T-helper 17 cell (primary cell): ENCODE data around the gene ATAD3B. TPM values are rescaled to one million over a fixed set of nuclear protein-coding genes. Genes with fewer than 3 reads are reported as not detected.

Experiments
- ATAC-seq: fragments of 150-1000 bp; cut with Tn5 transposase; 2 replicates; pipeline ENCODE4 v1.10.0; 2021; ENCODE audit warnings: mild to moderate bottlenecking, moderate library complexity
- DNase-seq, 3 donors: peaks; one replicate each; pipeline versions ENCODE4 v3.0.0 to v3.0.0-alpha.2; 2020 to 2021
- H3K9me3 ChIP-seq: one replicate; pipeline ENCODE4 v1.7.0; 2013; ENCODE audit warnings: low read length, mild to moderate bottlenecking; ENCODE audit not compliant: control insufficient read depth, poor library complexity, severe bottlenecking
- H3K27ac Mint-ChIP-seq: one replicate; pipeline ENCODE4 v1.8.0; 2022; ENCODE audit warnings: mild to moderate bottlenecking, moderate library complexity, mixed read lengths
- H3K27me3 Mint-ChIP-seq: one replicate; pipeline ENCODE4 v1.8.0; 2022; ENCODE audit warnings: mixed read lengths
- H3K36me3 Mint-ChIP-seq: one replicate; pipeline ENCODE4 v1.8.0; 2022; ENCODE audit warnings: low read depth, mixed read lengths
- H3K4me1 Mint-ChIP-seq: one replicate; pipeline ENCODE4 v1.8.0; 2022; ENCODE audit warnings: mild to moderate bottlenecking, mixed read lengths
- H3K4me3 Mint-ChIP-seq: one replicate; pipeline ENCODE4 v1.8.0; 2022; ENCODE audit warnings: mild to moderate bottlenecking, moderate library complexity, mixed read lengths
- total RNA-seq, 4 donors: library from RNA in 2 of 4; stranded (reverse) in 2 of 4; gene quantifications; one replicate each; pipeline ENCODE4 v1.2.3 and lab custom pipeline; 2022 to 2026

Gene ATAD3B
- total RNA-seq, 2 donors from 2014 or later: 41.7 to 45.1 TPM

DNA sequence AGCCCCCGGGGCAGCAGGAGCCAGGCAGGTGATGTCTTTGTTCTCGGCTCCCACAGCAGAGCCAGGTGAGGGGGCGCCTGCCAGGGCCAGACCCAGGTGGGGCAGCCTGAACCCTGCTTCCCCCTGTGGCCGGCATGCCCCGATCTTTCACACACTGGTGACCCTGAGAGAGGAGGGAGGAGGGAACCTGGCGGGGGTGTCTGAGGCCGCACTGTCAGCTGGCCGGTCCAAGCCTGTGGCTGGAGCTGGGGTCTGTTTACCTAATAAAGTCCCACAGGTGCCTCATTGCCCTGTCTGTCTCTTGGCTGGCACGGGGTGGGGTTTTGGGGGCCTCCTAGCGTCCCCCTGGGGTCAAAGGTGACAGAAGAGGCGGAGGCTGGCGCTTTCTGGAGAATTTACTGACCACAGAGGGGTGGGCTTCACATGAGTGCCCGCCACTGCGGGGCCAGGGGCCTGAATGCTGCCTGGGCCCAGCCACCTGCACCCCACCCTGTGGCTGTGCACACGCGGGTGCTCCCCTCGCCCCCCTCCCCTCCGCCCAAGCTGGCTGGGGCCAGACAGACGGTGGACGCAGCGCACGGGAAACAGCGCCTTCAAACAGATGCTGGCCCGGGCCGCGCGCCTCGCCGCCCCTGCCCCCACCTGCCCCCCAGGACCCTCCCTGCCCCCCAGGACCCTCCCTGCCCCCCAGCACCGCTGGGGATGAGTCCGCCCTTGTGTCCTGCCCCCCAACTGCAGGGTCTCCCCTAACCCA lies 63.0 kb downstream of the ATAD3B start:
- Mint-ChIP-seq H3K27me3 (no peaks in the 10 kb centered on the region), H3K27ac (no peak overlapping the region), H3K4me3 (no peak overlapping the region), H3K4me1 (peaks cover 4% of the 10 kb centered on the region), H3K36me3 (no peaks in the 10 kb centered on the region)
- H3K9me3 ChIP-seq: no peaks in the 10 kb centered on the region
- ATAC-seq (no peak), DNase-seq (no peak)

DNA sequence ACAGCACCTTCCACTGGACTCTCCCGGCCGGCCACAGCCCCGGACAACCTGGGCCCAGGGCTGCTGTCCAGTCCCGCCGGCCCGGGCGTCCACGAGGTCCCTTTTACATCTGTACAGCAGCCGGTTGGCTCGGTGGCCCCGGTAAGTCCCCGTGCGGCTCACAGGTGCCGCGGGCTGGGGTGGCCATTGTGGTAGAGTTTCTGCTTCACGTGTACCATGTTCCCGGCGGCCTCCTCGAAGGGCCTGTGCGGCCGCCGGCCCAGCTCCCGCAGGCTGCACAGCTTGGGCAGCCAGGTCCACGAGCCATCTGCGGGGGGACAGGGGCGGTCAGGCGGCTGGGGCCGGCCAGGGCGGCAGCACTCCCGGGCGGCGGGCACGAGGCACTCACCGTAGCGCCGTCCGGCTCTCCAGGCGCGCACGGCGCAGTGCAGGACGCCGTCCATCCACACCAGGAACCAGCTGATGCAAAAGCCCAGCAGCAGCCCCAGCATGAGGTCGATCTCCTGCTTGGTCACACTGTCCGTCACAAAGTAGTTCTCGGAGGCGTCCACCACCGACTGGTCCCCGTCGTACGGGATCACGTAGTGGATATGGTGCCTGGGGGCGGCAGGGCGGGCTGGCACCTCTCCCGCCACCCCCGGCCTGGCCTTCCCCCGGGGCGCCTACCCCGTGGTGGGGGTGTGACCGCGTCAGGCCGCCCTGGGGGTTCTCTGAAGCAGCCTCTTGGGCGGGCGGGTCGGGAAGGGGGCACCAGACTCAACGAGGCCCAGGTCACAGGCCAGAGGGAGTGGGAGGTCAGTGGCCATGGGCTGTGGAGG lies 63.8 kb downstream of the ATAD3B start:
- ATAC-seq (no peak), DNase-seq (no peak)
- H3K9me3 ChIP-seq: no peaks in the 10 kb centered on the region
- peaks cover 5% of the 10 kb centered on the region for H3K4me1 Mint-ChIP-seq
- H3K4me3 Mint-ChIP-seq: no peak overlapping the region
- no peak overlapping the region for H3K27ac Mint-ChIP-seq
- no peaks in the 10 kb centered on the region for H3K36me3 Mint-ChIP-seq
- H3K27me3 Mint-ChIP-seq: no peaks in the 10 kb centered on the region

DNA sequence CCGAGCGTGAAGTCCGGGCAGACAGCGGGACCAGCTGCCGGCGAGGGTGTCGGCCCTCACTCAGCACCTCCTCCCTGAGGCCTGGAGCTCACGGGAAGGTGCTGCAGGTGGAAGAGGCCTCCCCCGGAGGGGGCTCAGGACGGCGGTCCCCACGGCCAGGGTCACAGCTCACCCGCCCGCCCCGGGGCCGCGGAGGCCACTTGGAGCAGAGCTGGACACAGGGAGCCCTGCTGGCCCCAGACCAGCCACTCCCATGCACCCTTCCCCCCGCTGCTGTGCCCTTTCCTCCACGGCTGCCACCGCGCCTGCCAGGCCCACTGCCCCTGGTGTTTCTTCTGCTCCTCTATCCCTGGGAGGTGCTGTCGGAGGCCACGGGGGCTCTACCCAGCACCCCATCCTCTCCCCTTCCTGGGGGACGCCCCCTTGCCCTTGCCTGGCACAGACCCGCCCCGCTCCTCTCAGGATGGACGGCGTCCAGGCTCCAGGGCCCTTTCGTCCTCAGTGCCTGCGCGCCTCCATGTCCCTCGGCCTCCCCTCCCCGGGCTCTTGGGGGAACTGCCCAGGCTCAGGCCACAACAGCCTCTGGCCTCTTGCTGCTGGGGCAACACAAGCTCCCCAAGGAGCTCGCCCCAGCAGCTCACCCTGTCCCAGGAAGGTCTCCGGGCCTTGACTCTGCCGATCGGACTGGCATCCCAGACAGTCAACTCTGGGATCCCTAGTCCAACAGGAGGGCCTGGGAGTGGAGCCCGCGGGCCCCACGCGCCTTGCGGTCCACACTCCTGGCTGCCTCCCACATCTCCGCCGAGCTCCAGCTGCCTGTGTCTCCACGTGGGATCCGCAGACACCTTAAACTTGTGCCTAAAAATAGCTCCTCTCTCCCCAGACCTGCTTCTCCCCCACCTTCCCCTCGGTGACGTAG lies 64.7 kb downstream of the ATAD3B start:
- peak overlapping the region; percentile 14 for H3K27ac Mint-ChIP-seq
- H3K27me3 Mint-ChIP-seq: no peaks in the 10 kb centered on the region
- ATAC-seq (no peak), DNase-seq (no peak)
- H3K4me3 Mint-ChIP-seq: no peak overlapping the region
- H3K9me3 ChIP-seq: no peaks in the 10 kb centered on the region
- no peaks in the 10 kb centered on the region for H3K36me3 Mint-ChIP-seq
- H3K4me1 Mint-ChIP-seq: peaks cover 5% of the 10 kb centered on the region

DNA sequence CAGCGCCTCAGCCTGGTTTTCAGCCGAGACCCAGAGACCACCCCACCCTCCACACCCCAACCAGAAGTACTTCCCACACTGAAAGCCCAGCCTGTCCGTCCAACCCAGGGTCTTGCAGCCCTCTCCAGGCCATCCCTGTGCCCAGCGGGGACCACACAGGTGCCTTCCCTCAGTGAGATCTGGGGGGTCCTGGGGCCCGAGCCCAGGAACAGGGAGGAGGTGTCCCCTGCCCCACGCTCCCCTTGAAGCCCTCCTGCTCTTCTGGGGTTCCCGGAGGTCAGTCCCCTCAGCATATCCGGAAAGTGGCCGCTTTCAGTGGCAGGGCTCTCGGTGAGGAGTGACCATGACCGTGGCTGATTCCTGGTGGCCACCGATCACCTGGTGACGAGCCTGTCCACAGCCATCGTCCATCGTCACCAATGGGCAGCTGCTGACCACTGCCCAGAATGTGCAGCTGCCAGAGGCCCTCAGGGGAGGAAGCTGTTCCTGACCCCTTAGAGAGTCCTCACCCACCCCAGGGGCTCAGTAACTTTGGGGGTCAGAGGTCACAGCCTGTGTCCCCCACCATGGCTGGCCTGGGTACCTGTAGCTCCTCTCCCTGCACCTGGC lies 65.5 kb downstream of the ATAD3B start:
- Mint-ChIP-seq H3K36me3 (no peaks in the 10 kb centered on the region), H3K27me3 (no peaks in the 10 kb centered on the region), H3K4me3 (no peak overlapping the region), H3K4me1 (peaks cover 5% of the 10 kb centered on the region), H3K27ac (no peak overlapping the region)
- no peak for ATAC-seq
- no peak for DNase-seq
- H3K9me3 ChIP-seq: no peaks in the 10 kb centered on the region

DNA sequence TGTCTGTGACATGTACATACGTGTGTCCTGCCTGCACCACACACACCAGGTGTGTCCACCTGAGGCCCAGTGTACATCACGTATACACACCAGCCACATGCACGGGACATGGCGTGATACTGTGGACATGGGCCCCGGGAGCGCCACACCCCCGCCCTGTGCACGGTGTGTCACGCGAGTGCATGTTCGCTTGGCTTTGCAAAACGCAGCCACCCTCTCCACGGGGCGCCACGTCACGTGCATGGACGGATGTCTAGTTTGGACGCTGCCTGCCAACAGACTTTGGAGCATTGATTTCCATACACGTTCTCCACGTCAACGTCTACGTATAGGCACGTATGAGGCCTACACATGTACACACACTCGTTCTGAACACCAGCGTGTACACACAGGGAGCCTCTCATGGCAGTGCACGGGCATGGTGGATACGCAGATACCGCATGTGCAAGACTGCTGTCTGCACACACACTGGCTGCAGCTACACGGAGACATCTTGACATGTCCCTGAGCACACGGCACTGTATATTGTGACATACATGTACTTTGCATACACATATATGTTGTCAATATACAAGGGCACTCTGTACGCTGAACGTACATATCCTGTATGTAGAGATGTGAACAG lies 66.2 kb downstream of the ATAD3B start:
- H3K9me3 ChIP-seq: no peaks in the 10 kb centered on the region
- Mint-ChIP-seq H3K27ac (no peak overlapping the region), H3K27me3 (no peaks in the 10 kb centered on the region), H3K36me3 (no peaks in the 10 kb centered on the region), H3K4me3 (no peak overlapping the region), H3K4me1 (peaks cover 5% of the 10 kb centered on the region)
- DNase-seq (no peak), ATAC-seq (no peak)

DNA sequence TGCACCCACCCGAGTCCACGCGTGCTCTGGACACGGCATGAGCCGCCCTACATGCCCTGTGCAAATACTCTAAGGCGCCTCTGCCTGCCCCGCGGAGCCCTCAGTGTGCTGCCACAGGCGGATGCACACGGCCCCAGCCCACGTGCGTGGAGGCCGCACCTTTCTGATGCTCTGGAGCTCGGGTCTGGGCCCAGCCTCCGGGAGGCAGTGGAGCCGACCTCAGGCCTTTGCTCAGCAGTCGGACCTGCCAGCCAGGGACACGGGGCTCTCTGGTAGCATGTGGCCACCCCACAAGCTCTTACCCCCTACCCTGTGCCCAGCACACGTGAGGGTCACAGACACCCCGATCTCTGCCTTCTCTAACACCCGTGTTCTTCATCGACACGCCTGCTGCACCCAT lies 66.8 kb downstream of the ATAD3B start:
- ATAC-seq (no peak), DNase-seq (no peak)
- peaks cover 5% of the 10 kb centered on the region for H3K4me1 Mint-ChIP-seq
- no peak overlapping the region for H3K4me3 Mint-ChIP-seq
- H3K36me3 Mint-ChIP-seq: no peaks in the 10 kb centered on the region
- H3K9me3 ChIP-seq: no peaks in the 10 kb centered on the region
- H3K27ac Mint-ChIP-seq: no peak overlapping the region
- no peaks in the 10 kb centered on the region for H3K27me3 Mint-ChIP-seq

DNA sequence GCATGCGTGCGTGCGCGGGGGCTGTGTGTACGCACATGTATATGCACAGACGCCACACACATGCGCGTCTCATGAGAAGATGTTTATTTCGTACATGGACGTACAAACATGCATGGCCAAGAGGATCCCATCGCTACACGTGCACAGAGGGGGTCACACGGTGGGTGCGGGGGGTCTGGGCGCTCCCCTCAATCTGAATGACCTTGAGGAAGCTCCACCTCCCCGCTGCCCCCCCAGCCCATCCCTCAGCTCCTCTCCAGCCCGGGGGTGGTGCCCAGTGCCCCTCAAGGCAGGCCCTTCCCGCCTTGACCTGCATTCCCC lies 67.4 kb downstream of the ATAD3B start:
- ATAC-seq: no peak
- no peaks in the 10 kb centered on the region for H3K27me3 Mint-ChIP-seq
- no peak overlapping the region for H3K27ac Mint-ChIP-seq
- peaks cover 5% of the 10 kb centered on the region for H3K4me1 Mint-ChIP-seq
- no peaks in the 10 kb centered on the region for H3K36me3 Mint-ChIP-seq
- no peaks in the 10 kb centered on the region for H3K9me3 ChIP-seq
- no peak for DNase-seq
- no peak overlapping the region for H3K4me3 Mint-ChIP-seq

DNA sequence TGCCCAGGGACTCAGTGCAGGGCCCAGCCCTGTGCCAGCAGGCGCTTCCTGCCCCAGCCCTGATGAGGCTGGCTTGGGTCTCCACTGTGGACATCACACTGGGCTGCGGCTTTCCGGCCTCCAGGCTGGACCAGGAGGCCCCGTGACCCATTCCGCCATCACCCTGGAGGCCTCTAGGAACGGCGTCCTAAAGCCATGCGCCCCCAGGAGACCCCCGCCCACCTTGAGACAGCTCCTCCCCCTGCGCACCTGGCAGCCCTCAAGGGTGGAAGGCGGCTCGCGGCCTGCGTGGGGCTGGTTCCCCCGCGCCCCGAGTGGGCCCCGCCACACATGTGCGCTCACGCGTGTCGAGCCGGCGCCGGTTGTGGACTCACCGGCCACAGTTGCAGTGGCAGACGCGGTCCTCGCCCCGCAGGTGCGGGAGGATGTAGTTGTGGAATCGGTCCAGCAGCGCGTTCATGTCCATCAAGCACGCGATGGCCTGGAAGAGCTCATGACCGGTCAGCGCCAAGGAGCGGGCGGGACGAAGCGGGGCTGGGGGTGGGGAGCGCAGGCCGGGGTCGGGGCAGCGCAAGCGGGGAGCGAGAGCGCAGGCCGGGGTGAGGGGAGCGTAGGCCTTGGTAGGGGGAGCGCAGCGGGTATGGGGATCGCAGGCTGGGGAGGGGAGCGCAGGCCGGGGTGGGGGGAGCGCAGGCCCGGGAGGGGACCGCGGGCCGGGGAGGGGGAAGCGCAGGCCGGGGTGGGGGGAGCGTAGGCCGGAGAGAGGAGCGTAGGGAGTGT lies 67.9 kb downstream of the ATAD3B start:
- ATAC-seq (no peak), DNase-seq (no peak)
- no peak overlapping the region for H3K27ac Mint-ChIP-seq
- H3K4me1 Mint-ChIP-seq: peaks cover 5% of the 10 kb centered on the region
- no peaks in the 10 kb centered on the region for H3K36me3 Mint-ChIP-seq
- peak overlapping the region; percentile 71 for H3K4me3 Mint-ChIP-seq
- H3K27me3 Mint-ChIP-seq: no peaks in the 10 kb centered on the region
- H3K9me3 ChIP-seq: no peaks in the 10 kb centered on the region

DNA sequence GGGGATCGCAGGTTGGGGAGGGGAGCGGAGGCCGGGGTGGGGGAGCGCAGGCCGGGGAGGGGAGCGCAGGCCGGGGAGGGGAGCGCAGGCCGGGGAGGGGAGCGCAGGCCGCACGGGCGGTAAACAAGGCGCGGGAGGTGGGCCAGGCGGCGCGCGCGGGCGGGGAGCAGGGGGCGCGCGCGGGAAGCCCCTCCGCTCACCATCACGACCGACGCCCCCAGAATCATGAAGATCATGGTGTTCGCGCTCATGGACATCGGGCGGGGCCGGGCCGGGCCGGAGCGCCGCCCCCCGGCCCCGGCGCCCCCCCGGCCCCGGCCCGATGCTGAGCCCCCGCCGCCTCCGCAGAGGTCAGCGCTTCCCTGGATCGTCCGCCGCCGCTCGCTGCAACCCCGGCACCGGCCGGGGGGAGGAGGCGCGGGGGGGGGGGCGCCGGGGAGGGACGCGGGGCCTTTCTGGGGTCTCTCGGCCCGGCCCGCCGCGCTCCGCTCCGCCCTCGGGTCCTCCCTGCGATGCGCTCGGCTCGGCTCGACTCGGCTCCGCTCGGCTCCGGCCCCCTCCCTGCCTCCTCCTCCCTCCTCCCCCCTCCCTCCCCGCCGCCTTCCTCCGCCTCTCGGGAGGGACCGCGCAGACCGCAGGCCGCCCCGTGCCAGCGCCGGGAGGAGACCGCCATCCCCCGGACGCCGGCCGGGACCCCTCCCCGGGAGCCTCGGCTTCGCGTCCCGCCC lies 68.7 kb downstream of the ATAD3B start, which contains the start of gene TMEM240:
TMEM240 (minus strand) TSS at position 535 of the 728 bp plus-strand sequence; CDS start at position 257, 278 bp downstream.
- ATAC-seq: peak; percentile 80
- no peaks in the 10 kb centered on the region for H3K27me3 Mint-ChIP-seq
- DNase-seq: peak; percentile 22 to 32 (median 29)
- no peaks in the 10 kb centered on the region for H3K9me3 ChIP-seq
- H3K4me1 Mint-ChIP-seq: peaks cover 5% of the 10 kb centered on the region
- H3K27ac Mint-ChIP-seq: no peak within 1 kb of the TSS
- H3K4me3 Mint-ChIP-seq: peak within 1 kb of the TSS; percentile 71
- no peaks in the 10 kb centered on the region for H3K36me3 Mint-ChIP-seq

DNA sequence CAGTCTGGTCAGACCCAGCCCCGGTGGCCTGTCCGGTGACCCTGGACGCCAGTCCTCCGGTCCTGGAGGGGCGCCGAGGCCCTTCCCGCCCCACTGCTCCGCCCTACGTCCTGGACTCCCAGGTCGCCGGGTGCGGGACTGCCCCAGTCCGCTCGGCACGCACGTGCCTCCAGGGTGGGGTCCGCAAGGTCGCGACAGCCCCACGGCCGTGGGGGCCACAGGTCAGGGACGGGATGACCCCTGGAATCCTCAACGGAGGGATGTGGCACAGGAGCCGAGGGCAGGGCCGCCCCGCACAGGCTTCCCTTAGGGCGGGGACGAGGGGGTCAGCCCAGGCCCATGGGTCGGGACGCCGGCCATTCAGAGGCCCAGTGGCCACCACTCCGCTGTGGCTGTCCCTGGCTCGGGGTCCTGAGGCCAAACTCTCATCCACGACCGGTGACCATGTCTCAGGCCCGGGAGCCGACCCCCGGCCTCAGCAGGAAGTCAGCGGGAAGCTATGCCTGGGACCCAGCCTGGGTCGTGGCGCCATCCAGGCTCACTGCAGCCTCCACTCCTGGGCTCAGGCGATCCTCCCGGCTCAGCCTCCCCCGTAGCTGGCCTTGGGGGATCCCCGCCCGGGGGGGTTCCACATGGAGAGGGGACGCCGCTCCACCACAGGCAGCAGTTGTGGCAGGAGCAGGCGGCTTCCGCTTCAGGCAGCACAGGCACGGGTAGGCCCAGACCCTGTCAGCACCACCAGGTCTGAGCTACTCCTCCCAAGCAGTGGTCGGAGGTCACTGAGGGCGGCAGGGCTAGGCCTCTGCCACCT lies 69.5 kb downstream of the ATAD3B start:
- ATAC-seq (no peak), DNase-seq (no peak)
- Mint-ChIP-seq H3K27me3 (no peaks in the 10 kb centered on the region), H3K4me1 (peaks cover 8% of the 10 kb centered on the region), H3K4me3 (peak overlapping the region; percentile 36), H3K27ac (no peak overlapping the region), H3K36me3 (no peaks in the 10 kb centered on the region)
- H3K9me3 ChIP-seq: no peaks in the 10 kb centered on the region
